GM23338 (cell line): ENCODE data around the gene ANKRD55. TPM values are rescaled to one million over a fixed set of nuclear protein-coding genes. Genes with fewer than 3 reads are reported as not detected.

Source experiments
- ATAC-seq: fragments of 200-7000 bp; cut with Tn5 transposase; 3 replicates; pipeline ENCODE4 v1.9.1; 2020
- DNase-seq: peaks from one replicate; pipeline ENCODE4 v3.0.0-alpha.2; 2015; ENCODE audit warnings: low spot score
- H2AFZ ChIP-seq: fragments of 200-600 bp; sonication (generic); 2 replicates; pipeline ENCODE4 v1.8.0; 2016; ENCODE audit warnings: antibody characterized with exemption, mild to moderate bottlenecking, moderate library complexity
- H3F3A ChIP-seq: fragments of 200-600 bp; sonication (generic); replicated peaks from 2 replicates; pipeline ENCODE4 v1.8.0; 2017; ENCODE audit warnings: antibody characterized with exemption, mixed run types, low read depth
- H3K27ac ChIP-seq: fragments of 200-600 bp; sonication (generic); 2 replicates; pipeline ENCODE4 v1.6.1; 2016; ENCODE audit warnings: low read depth
- H3K27me3 ChIP-seq: fragments of 200-600 bp; sonication (generic); 2 replicates; pipeline ENCODE4 v1.8.0; 2016; ENCODE audit warnings: mild to moderate bottlenecking, mixed run types, moderate library complexity; ENCODE audit not compliant: insufficient read depth
- H3K36me3 ChIP-seq: fragments of 200-600 bp; sonication (generic); 2 replicates; pipeline ENCODE4 v1.8.0; 2016; ENCODE audit warnings: mild to moderate bottlenecking; ENCODE audit not compliant: insufficient read depth
- H3K4me1 ChIP-seq: fragments of 200-600 bp; sonication (generic); 2 replicates; pipeline ENCODE4 v1.8.0; 2016; ENCODE audit warnings: mild to moderate bottlenecking, moderate library complexity; ENCODE audit not compliant: insufficient read depth
- H3K4me2 ChIP-seq: fragments of 200-600 bp; sonication (generic); 2 replicates; pipeline ENCODE4 v1.7.1; 2017; ENCODE audit warnings: mixed run types
- H3K4me3 ChIP-seq: fragments of 200-600 bp; sonication (generic); 2 replicates; pipeline ENCODE4 v1.6.1; 2016; ENCODE audit warnings: mixed run types
- H3K79me2 ChIP-seq: fragments of 200-600 bp; sonication (generic); replicated peaks from 2 replicates; pipeline ENCODE4 v1.8.0; 2017; ENCODE audit warnings: mild to moderate bottlenecking; ENCODE audit not compliant: insufficient read depth
- H3K9me2 ChIP-seq: fragments of 200-600 bp; sonication (generic); 2 replicates; pipeline ENCODE4 v1.8.0; 2017; ENCODE audit not compliant: insufficient read depth
- H4K20me1 ChIP-seq: fragments of 200-600 bp; sonication (generic); replicated peaks from 2 replicates; pipeline ENCODE4 v1.8.0; 2017; ENCODE audit warnings: mild to moderate bottlenecking; ENCODE audit not compliant: insufficient read depth
- H3K27ac Mint-ChIP-seq: 2 replicates; pipeline ENCODE4 v1.8.0; 2020; ENCODE audit warnings: inconsistent platforms, mild to moderate bottlenecking, moderate library complexity, mixed read lengths
- H3K27me3 Mint-ChIP-seq: 3 replicates; pipeline ENCODE4 v1.8.0; 2022; ENCODE audit warnings: low read depth, mild to moderate bottlenecking, moderate library complexity, mixed read lengths, inconsistent platforms; ENCODE audit not compliant: insufficient read depth, poor library complexity
- H3K36me3 Mint-ChIP-seq: 3 replicates; pipeline ENCODE4 v1.8.0; 2021; ENCODE audit warnings: low read depth, mild to moderate bottlenecking, inconsistent platforms, moderate library complexity, mixed read lengths
- H3K4me1 Mint-ChIP-seq: 3 replicates; pipeline ENCODE4 v1.8.0; 2020; ENCODE audit warnings: mild to moderate bottlenecking, inconsistent platforms, mixed read lengths
- H3K4me3 Mint-ChIP-seq: 3 replicates; pipeline ENCODE4 v1.8.0; 2021; ENCODE audit warnings: moderate library complexity, mild to moderate bottlenecking, inconsistent platforms, mixed read lengths
- H3K9me3 Mint-ChIP-seq: 3 replicates; pipeline ENCODE4 v1.8.0; 2020; ENCODE audit warnings: moderate library complexity, mild to moderate bottlenecking, inconsistent platforms, mixed read lengths
- CREB1 ChIP-seq: fragments of 250-450 bp; sonication (Bioruptor Pico); IDR thresholded peaks from 2 replicates; pipeline ENCODE4 v1.5.0; 2020; ENCODE audit warnings: low read depth, mild to moderate bottlenecking, moderate library complexity
- CTCF ChIP-seq, 2 experiments: fragments of 200-600 bp in 1 of 2; sonication (generic) in 1 of 2; conservative IDR thresholded peaks; 2 replicates each; pipeline versions ENCODE4 v1.5.1 to v1.6.1; 2016 to 2017; ENCODE audit warnings: antibody characterized with exemption in 2 of 2, low read depth in 2 of 2, mild to moderate bottlenecking in 2 of 2, moderate library complexity in 1 of 2
- ETS1 ChIP-seq: IDR thresholded peaks from 2 replicates; pipeline ENCODE4 v1.6.1; 2016; ENCODE audit warnings: antibody characterized with exemption
- EZH2 ChIP-seq: fragments of 200-600 bp; sonication (generic); IDR thresholded peaks from one replicate; pipeline ENCODE4 v1.8.0; 2017; ENCODE audit warnings: antibody characterized with exemption, mild to moderate bottlenecking, low read depth; ENCODE audit not compliant: unreplicated experiment
- EZH2phosphoT487 ChIP-seq: fragments of 200-600 bp; sonication (generic); IDR thresholded peaks from one replicate; pipeline ENCODE4 v1.8.1; 2018; ENCODE audit warnings: antibody characterized with exemption; ENCODE audit not compliant: unreplicated experiment
- JUNB ChIP-seq: IDR thresholded peaks from one replicate; pipeline ENCODE4 v1.6.1; 2016; ENCODE audit warnings: antibody characterized with exemption; ENCODE audit not compliant: unreplicated experiment
- NANOG ChIP-seq: IDR thresholded peaks from 2 replicates; pipeline ENCODE4 v1.6.1; 2016; ENCODE audit warnings: antibody characterized with exemption, borderline replicate concordance
- POLR2AphosphoS5 ChIP-seq: IDR thresholded peaks from 2 replicates; pipeline ENCODE4 v1.6.1; 2016; ENCODE audit warnings: antibody characterized with exemption, low read depth
- REST ChIP-seq: IDR thresholded peaks from one replicate; pipeline ENCODE4 v1.6.1; 2018; ENCODE audit warnings: antibody characterized with exemption; ENCODE audit not compliant: unreplicated experiment
- STAT1 ChIP-seq: IDR thresholded peaks from one replicate; pipeline ENCODE4 v1.6.1; 2016; ENCODE audit warnings: antibody characterized with exemption; ENCODE audit not compliant: unreplicated experiment
- ZNF114 ChIP-seq: fragments of 250-450 bp; sonication (Bioruptor Pico); IDR thresholded peaks from 2 replicates; pipeline ENCODE4 v1.5.0; 2020; ENCODE audit warnings: mild to moderate bottlenecking, moderate library complexity
- ZNF331 ChIP-seq: fragments of 250-450 bp; sonication (Bioruptor Pico); IDR thresholded peaks from 2 replicates; pipeline ENCODE4 v1.5.0; 2020; ENCODE audit warnings: low read depth, mild to moderate bottlenecking, moderate library complexity
- ZNF462 ChIP-seq: fragments of 250-450 bp; sonication (Bioruptor Pico); IDR thresholded peaks from 2 replicates; pipeline ENCODE4 v1.5.0; 2020; ENCODE audit warnings: mild to moderate bottlenecking, moderate library complexity
- long read RNA-seq: library from polyadenylated mRNA; unstranded; transcript quantifications from one replicate; pipeline ENCODE4 v2.0.0, GENCODE V29; 2020; ENCODE audit not compliant: unreplicated experiment
- polyA plus RNA-seq: library from polyadenylated mRNA; unstranded; fragments of >200 nt; fragmentation: Nextera tagmentation; extraction: Ambion mirVana; gene quantifications from 2 replicates; pipeline ENCODE4 v1.2.1, GENCODE V29; 2016
- total RNA-seq: library from RNA; depleted of rRNA; stranded (reverse); fragments of >200 nt; shearing (Covaris generic); gene quantifications from 2 replicates; pipeline ENCODE4 v1.2.3, GENCODE V29; 2014; rRNA removed

The ANKRD55 gene
- total RNA-seq (not detected in 2 replicates), polyA plus RNA-seq (not detected in 2 replicates)
- long read RNA-seq: 0 reads

GRCh38 chr5:56233230-56233629, at the start of gene ANKRD55:
Gene ANKRD55 (minus strand): TSS chr5:56233330. CDS start chr5:56232913, 417 bp downstream.
- Mint-ChIP-seq H3K27me3 (peaks cover 6% of the 10 kb centered on the region), H3K9me3 (no peaks in the 10 kb centered on the region; the same call in 2 of the 3 replicates), H3K4me3 (no peak within 1 kb of the TSS), H3K4me1 (peaks cover 21% of the 10 kb centered on the region), H3K27ac (no peak within 1 kb of the TSS), H3K36me3 (no peaks in the 10 kb centered on the region)
- TF ChIP-seq ZNF462 (CRISPR knock-in tag) (no peak), POLR2AphosphoS5 (no peak), STAT1 (no peak), CTCF (conservative IDR thresholded peaks at IDR 0.05; ENCODE audit: low read depth in 2 of 2) (no peak), JUNB (no peak), EZH2 (no peak), CREB1 (CRISPR knock-in tag) (no peak), REST (no peak), NANOG (no peak), ETS1 (no peak), EZH2phosphoT487 (no peak), ZNF114 (CRISPR knock-in tag) (no peak), ZNF331 (CRISPR knock-in tag) (no peak)
- Histone ChIP-seq H3K27me3 (no peaks in the 10 kb centered on the region), H3F3A (no peaks in the 10 kb centered on the region), H3K79me2 (no peaks in the 10 kb centered on the region), H3K4me3 (no peak within 1 kb of the TSS), H2AFZ (peak within 1 kb of the TSS; percentile 69; the same call in 1 of the 2 replicates), H3K4me1 (peaks cover 11% of the 10 kb centered on the region), H3K4me2 (no peak within 1 kb of the TSS), H3K36me3 (no peaks in the 10 kb centered on the region), H4K20me1 (no peaks in the 10 kb centered on the region), H3K27ac (no peak within 1 kb of the TSS), H3K9me2 (no peaks in the 10 kb centered on the region)
- ATAC-seq (no peak), DNase-seq (no peak)
